GM12878 (cell line): Measurements from ENCODE around the gene PTPRN2.

Source experiments
- CHD2 ChIP-seq: IDR thresholded peaks from 2 replicates; pipeline ENCODE4 v1.6.1; 2011; ENCODE audit warnings: low read depth, low read length, improper control_type of control experiment, borderline replicate concordance
- CTCF ChIP-seq, 3 experiments: IDR thresholded peaks in 2 of 3; conservative IDR thresholded peaks in 1 of 3; 2 replicates each; pipeline ENCODE4 v1.5.1; 2011; ENCODE audit warnings: low read depth in 3 of 3, low read length in 3 of 3, mild to moderate bottlenecking in 3 of 3, control low read depth in 2 of 3, moderate library complexity in 2 of 3, inconsistent platforms in 1 of 3, mixed read lengths in 1 of 3; ENCODE audit not compliant: control insufficient read depth in 2 of 3, insufficient read depth in 1 of 3; ENCODE audit errors: extremely low read depth in 1 of 3
- DPF2 ChIP-seq: fragments of 450-650 bp; IDR thresholded peaks from 2 replicates; pipeline ENCODE4 v1.6.1; 2017; ENCODE audit warnings: mild to moderate bottlenecking
- EP300 ChIP-seq, 2 experiments: fragments of 150-350 bp in 1 of 2; IDR thresholded peaks; 2 replicates each; pipeline ENCODE4 v1.6.1; 2011 to 2012; ENCODE audit warnings: low read depth in 2 of 2, low read length in 2 of 2, borderline replicate concordance in 1 of 2, improper control_type of control experiment in 1 of 2, inconsistent platforms in 1 of 2; ENCODE audit not compliant: control insufficient read depth in 1 of 2
- TAF1 ChIP-seq: IDR thresholded peaks from 2 replicates; pipeline ENCODE4 v1.6.1; 2011; ENCODE audit warnings: mild to moderate bottlenecking, low read depth, low read length, borderline replicate concordance
- TCF12 ChIP-seq: IDR thresholded peaks from 2 replicates; pipeline ENCODE4 v1.6.1; 2011; ENCODE audit warnings: low read depth, mild to moderate bottlenecking, low read length

- no peak for TF ChIP-seq EP300 (IDR thresholded peaks at IDR 0.05; ENCODE audit: borderline replicate concordance in 1 of 2, control insufficient read depth in 1 of 2, low read depth in 2 of 2, low read length in 2 of 2)
- no peak for TF ChIP-seq DPF2
- no peak for TF ChIP-seq TCF12
- no peak for TF ChIP-seq TAF1
- TF ChIP-seq CTCF (IDR thresholded peaks at IDR 0.05 in 2 of 3, conservative IDR thresholded peaks at IDR 0.05 in 1 of 3; ENCODE audit: control insufficient read depth in 2 of 3, extremely low read depth in 1 of 3, insufficient read depth in 1 of 3, low read depth in 3 of 3, low read length in 3 of 3) = no peak
- TF ChIP-seq CHD2 = no peak
These were observed 562.7 kb downstream of the PTPRN2 start for GRCh38 chr7:158024881-158025280.
